H1 (cell line): ENCODE results near the gene SLC34A1. TPM values are rescaled to one million over a fixed set of nuclear protein-coding genes. Genes with fewer than 3 reads are reported as not detected.

Experiments
- CTCF ChIA-PET: fragments of 300-600 bp; sonication (Branson Sonifier 250); formaldehyde crosslinking; loops from one replicate; lab custom pipeline; 2021; ENCODE audit not compliant: partially characterized antibody; lab: Charles Lee
- POLR2A ChIA-PET: fragments of 300-600 bp; sonication (Branson Sonifier 250); formaldehyde crosslinking; loops from one replicate; lab custom pipeline; 2021; ENCODE audit warnings: inconsistent platforms; ENCODE audit not compliant: partially characterized antibody; lab: Charles Lee
- DNase-seq, 2 experiments: peaks; one replicate each; pipeline versions ENCODE4 v3.0.0 to v3.0.0-alpha.2; 2010 to 2022; ENCODE audit warnings: low spot score in 2 of 2, low read depth in 1 of 2, mixed read lengths in 1 of 2
- FAIRE-seq: peaks from 2 replicates; lab custom pipeline; 2011; peaks lifted over from hg19 to GRCh38; lab: Jason Lieb, UNC
- H2AFZ ChIP-seq: 2 replicates; pipeline ENCODE4 v1.8.1; 2012; ENCODE audit warnings: low read length, inconsistent platforms
- H2AK5ac ChIP-seq: 2 replicates; pipeline ENCODE4 v1.6.1; 2013; ENCODE audit warnings: low read depth, low read length
- H2BK120ac ChIP-seq: replicated peaks from 2 replicates; pipeline ENCODE3; 2013; ENCODE audit warnings: low read depth, low read length, inconsistent platforms
- H2BK12ac ChIP-seq: 2 replicates; pipeline ENCODE4 v1.6.1; 2013; ENCODE audit warnings: low read depth, low read length
- H2BK15ac ChIP-seq: 2 replicates; pipeline ENCODE4 v1.6.1; 2013; ENCODE audit warnings: low read length
- H2BK20ac ChIP-seq: 2 replicates; pipeline ENCODE4 v1.6.1; 2013; ENCODE audit warnings: low read length
- H2BK5ac ChIP-seq: 2 replicates; pipeline ENCODE4 v1.6.1; 2013; ENCODE audit warnings: low read depth, low read length
- H3K14ac ChIP-seq: 2 replicates; pipeline ENCODE4 v1.6.1; 2013; ENCODE audit warnings: inconsistent platforms; ENCODE audit not compliant: insufficient read length
- H3K18ac ChIP-seq: 2 replicates; pipeline ENCODE4 v1.6.1; 2013; ENCODE audit warnings: low read length; ENCODE audit errors: extremely low read depth
- H3K23ac ChIP-seq: 2 replicates; pipeline ENCODE4 v1.6.1; 2013; ENCODE audit warnings: inconsistent platforms; ENCODE audit not compliant: insufficient read length
- H3K23me2 ChIP-seq: 2 replicates; pipeline ENCODE4 v1.6.1; 2013; ENCODE audit warnings: low read depth, low read length
- H3K27ac ChIP-seq: 2 replicates; pipeline ENCODE4 v1.6.1; 2011; ENCODE audit warnings: low read depth, low read length, inconsistent platforms
- H3K27me3 ChIP-seq, 4 experiments: replicated peaks in 1 of 4; 1 replicate in 1 of 4; 2 replicates in 3 of 4; pipeline versions ENCODE4 v1.6.1 to v1.8.1; 2011 to 2013; ENCODE audit warnings: low read length in 3 of 4, mild to moderate bottlenecking in 3 of 4, inconsistent platforms in 2 of 4, mixed read lengths in 2 of 4, moderate library complexity in 1 of 4; ENCODE audit not compliant: control insufficient read depth in 3 of 4, insufficient read depth in 3 of 4; ENCODE audit errors: extremely low read depth in 1 of 4
- H3K36me3 ChIP-seq, 4 experiments: 2 replicates each; pipeline versions ENCODE4 v1.6.1 to v1.8.1; 2011 to 2013; ENCODE audit warnings: mild to moderate bottlenecking in 4 of 4, low read length in 3 of 4, moderate library complexity in 2 of 4, control low read depth in 1 of 4, inconsistent platforms in 1 of 4; ENCODE audit not compliant: insufficient read depth in 4 of 4, control insufficient read depth in 2 of 4
- H3K4ac ChIP-seq: replicated peaks from 2 replicates; pipeline ENCODE3; 2013; ENCODE audit warnings: low read length, low read depth, mixed read lengths, inconsistent platforms; ENCODE audit not compliant: insufficient read length
- H3K4me1 ChIP-seq, 4 experiments: replicated peaks in 1 of 4; 1 replicate in 1 of 4; 2 replicates in 3 of 4; pipeline versions ENCODE4 v1.6.1 to v1.8.1; 2011 to 2013; ENCODE audit warnings: low read length in 3 of 4, inconsistent platforms in 2 of 4, mixed read lengths in 1 of 4; ENCODE audit not compliant: insufficient read depth in 4 of 4, control insufficient read depth in 3 of 4
- H3K4me2 ChIP-seq, 2 experiments: 2 replicates each; pipeline versions ENCODE4 v1.6.1 to v1.8.1; 2011 to 2013; ENCODE audit warnings: low read depth in 2 of 2, low read length in 2 of 2, control low read depth in 1 of 2, inconsistent platforms in 1 of 2, mild to moderate bottlenecking in 1 of 2; ENCODE audit not compliant: insufficient read depth in 1 of 2
- H3K4me3 ChIP-seq, 4 experiments: fragments of 200-600, 300-600 bp in 1 of 4; sonication (generic), shearing (Covaris generic), sonication (Bioruptor Twin) in 1 of 4; 2 replicates each; pipeline versions ENCODE4 v1.5.1 to v1.8.1; 2011 to 2016; ENCODE audit warnings: low read length in 4 of 4, low read depth in 3 of 4, control low read depth in 2 of 4, inconsistent platforms in 2 of 4, mild to moderate bottlenecking in 2 of 4, mixed read lengths in 1 of 4, moderate library complexity in 1 of 4; ENCODE audit not compliant: insufficient read depth in 2 of 4; ENCODE audit errors: extremely low read depth in 1 of 4
- H3K56ac ChIP-seq: replicated peaks from 2 replicates; pipeline ENCODE3; 2013; ENCODE audit warnings: low read depth, mild to moderate bottlenecking, mixed read lengths, low read length, inconsistent platforms; ENCODE audit not compliant: insufficient read length
- H3K79me1 ChIP-seq: 2 replicates; pipeline ENCODE4 v1.6.1; 2013; ENCODE audit warnings: low read depth, low read length, control low read depth
- H3K79me2 ChIP-seq, 2 experiments: 2 replicates each; pipeline versions ENCODE4 v1.6.1 to v1.8.1; 2012 to 2013; ENCODE audit warnings: low read length in 2 of 2, mild to moderate bottlenecking in 2 of 2, inconsistent platforms in 1 of 2; ENCODE audit not compliant: insufficient read depth in 2 of 2, control insufficient read depth in 1 of 2
- H3K9ac ChIP-seq, 4 experiments: replicated peaks in 1 of 4; 1 replicate in 1 of 4; 2 replicates in 3 of 4; pipeline versions ENCODE4 v1.6.1 to v1.8.1; 2011 to 2013; ENCODE audit warnings: low read depth in 3 of 4, low read length in 3 of 4, control low read depth in 2 of 4, mild to moderate bottlenecking in 2 of 4, moderate library complexity in 2 of 4, inconsistent platforms in 1 of 4; ENCODE audit errors: extremely low read depth in 1 of 4
- H3K9me3 ChIP-seq, 2 experiments: 2 replicates each; pipeline versions ENCODE4 v1.6.1 to v1.8.1; 2012 to 2013; ENCODE audit warnings: mild to moderate bottlenecking in 2 of 2, moderate library complexity in 2 of 2, control low read depth in 1 of 2, inconsistent platforms in 1 of 2, low read depth in 1 of 2, low read length in 1 of 2, mixed read lengths in 1 of 2; ENCODE audit not compliant: insufficient read depth in 2 of 2
- H4K20me1 ChIP-seq, 2 experiments: replicated peaks in 1 of 2; 2 replicates each; pipeline versions ENCODE3 to v1.8.1; 2011 to 2013; ENCODE audit warnings: inconsistent platforms in 2 of 2, low read length in 2 of 2, mild to moderate bottlenecking in 1 of 2; ENCODE audit not compliant: insufficient read depth in 2 of 2, control insufficient read depth in 1 of 2
- H4K5ac ChIP-seq: 2 replicates; pipeline ENCODE4 v1.6.1; 2013; ENCODE audit warnings: low read length, low read depth, mixed read lengths, inconsistent platforms; ENCODE audit not compliant: insufficient read length
- H4K8ac ChIP-seq: 2 replicates; pipeline ENCODE4 v1.8.0; 2013; ENCODE audit warnings: mild to moderate bottlenecking, moderate library complexity, low read length, inconsistent platforms; ENCODE audit not compliant: insufficient read depth; ENCODE audit errors: extremely low read depth
- H4K91ac ChIP-seq: replicated peaks from 2 replicates; pipeline ENCODE3; 2013; ENCODE audit warnings: low read length, mixed read lengths, inconsistent platforms; ENCODE audit not compliant: insufficient read length
- ATF3 ChIP-seq: IDR thresholded peaks from 2 replicates; pipeline ENCODE4 v1.6.1; 2011; ENCODE audit warnings: low read depth, mild to moderate bottlenecking, low read length; ENCODE audit not compliant: insufficient read depth
- BCL11A ChIP-seq, 2 experiments: IDR thresholded peaks; one replicate each; pipeline ENCODE4 v1.6.1; 2011; ENCODE audit warnings: low read depth in 2 of 2, low read length in 2 of 2, mild to moderate bottlenecking in 2 of 2
- CBX5 ChIP-seq: fragments of 300-800, 300-1000 bp; sonication (generic); IDR thresholded peaks from 2 replicates; pipeline ENCODE4 v1.7.1; 2016; ENCODE audit warnings: antibody characterized with exemption, low read length, low read depth
- CTBP2 ChIP-seq: IDR thresholded peaks from 2 replicates; pipeline ENCODE4 v1.7.0; 2011; ENCODE audit warnings: borderline replicate concordance, mild to moderate bottlenecking, moderate library complexity, mixed read lengths, low read length; ENCODE audit not compliant: insufficient read depth, insufficient read length
- HDAC2 ChIP-seq, 2 experiments: fragments of 300-600 bp in 1 of 2; sonication (generic) in 1 of 2; IDR thresholded peaks; 2 replicates each; pipeline ENCODE4 v1.6.1; 2011 to 2012; ENCODE audit warnings: low read depth in 2 of 2, low read length in 2 of 2, mild to moderate bottlenecking in 2 of 2, moderate library complexity in 2 of 2, borderline replicate concordance in 1 of 2, inconsistent platforms in 1 of 2
- MAFK ChIP-seq: IDR thresholded peaks from 2 replicates; pipeline ENCODE4 v1.6.1; 2012; ENCODE audit warnings: low read depth, mild to moderate bottlenecking, improper control_type of control experiment, low read length
- NRF1 ChIP-seq: IDR thresholded peaks from 2 replicates; pipeline ENCODE4 v1.6.1; 2011; ENCODE audit warnings: mild to moderate bottlenecking, low read depth, low read length, improper control_type of control experiment
- POLR2AphosphoS5 ChIP-seq: IDR thresholded peaks from 2 replicates; pipeline ENCODE4 v1.6.1; 2011; ENCODE audit warnings: low read depth, low read length
- RFX5 ChIP-seq: IDR thresholded peaks from 2 replicates; pipeline ENCODE4 v1.6.1; 2011; ENCODE audit warnings: low read depth, low read length, improper control_type of control experiment, borderline replicate concordance
- SUZ12 ChIP-seq: fragments of 200-600 bp; sonication (generic); IDR thresholded peaks from 2 replicates; pipeline ENCODE4 v1.6.1; 2012; ENCODE audit warnings: mild to moderate bottlenecking, inconsistent platforms, low read length, moderate library complexity, mixed read lengths
- WGBS, 2 experiments: shearing (Covaris generic) in 1 of 2; methylation state at CpG; one replicate each; pipeline versions ENCODE4 v1.1.6 to v1.1.7; 2013 to 2015; ENCODE audit warnings: low lambda C conversion rate in 2 of 2, mixed read lengths in 2 of 2, inconsistent platforms in 1 of 2, low coverage in 1 of 2, missing lambda C conversion rate in 1 of 2; ENCODE audit not compliant: insufficient replicate concordance in 2 of 2, insufficient coverage in 1 of 2, insufficient read length in 1 of 2; ENCODE audit errors: extremely low coverage in 1 of 2, missing lambda C conversion rate in 1 of 2; 5-methylcytosine and 5-hydroxymethylcytosine counted together
- polyA plus RNA-seq, 7 experiments: library from polyadenylated mRNA; depleted of rRNA in 3 of 7; stranded (reverse) in 5 of 7; unstranded in 2 of 7; fragments of >200 nt in 5 of 7; fragments of 200-250 nt in 2 of 7; gene quantifications; 1 replicate in 5 of 7; 2 replicates in 1 of 7; 4 replicates in 1 of 7; pipeline versions ENCODE4 v1.2.1 to v1.2.3, GENCODE V29; 2011 to 2013; ENCODE audit warnings: missing spikeins in 2 of 7, mixed read lengths in 2 of 7
- total RNA-seq: library from RNA; stranded (reverse); fragmentation: NEBNext Ultra II Directional; extraction: Animal tissue kit (Norgen Biotek cat#: 25700); gene quantifications from 2 replicates; pipeline ENCODE4 v1.2.1, GENCODE V29; 2021
- TF ChIP-seq, protein P1 (sequence below): IDR thresholded peaks from 2 replicates; pipeline ENCODE4 v1.6.1; 2012; ENCODE audit warnings: inconsistent platforms

Gene SLC34A1
- total and polyA plus RNA-seq, 2 of the 8 experiments (the other 6 are each of a cell fraction or from before 2014, with no cell fraction given), result not detected

DNA sequence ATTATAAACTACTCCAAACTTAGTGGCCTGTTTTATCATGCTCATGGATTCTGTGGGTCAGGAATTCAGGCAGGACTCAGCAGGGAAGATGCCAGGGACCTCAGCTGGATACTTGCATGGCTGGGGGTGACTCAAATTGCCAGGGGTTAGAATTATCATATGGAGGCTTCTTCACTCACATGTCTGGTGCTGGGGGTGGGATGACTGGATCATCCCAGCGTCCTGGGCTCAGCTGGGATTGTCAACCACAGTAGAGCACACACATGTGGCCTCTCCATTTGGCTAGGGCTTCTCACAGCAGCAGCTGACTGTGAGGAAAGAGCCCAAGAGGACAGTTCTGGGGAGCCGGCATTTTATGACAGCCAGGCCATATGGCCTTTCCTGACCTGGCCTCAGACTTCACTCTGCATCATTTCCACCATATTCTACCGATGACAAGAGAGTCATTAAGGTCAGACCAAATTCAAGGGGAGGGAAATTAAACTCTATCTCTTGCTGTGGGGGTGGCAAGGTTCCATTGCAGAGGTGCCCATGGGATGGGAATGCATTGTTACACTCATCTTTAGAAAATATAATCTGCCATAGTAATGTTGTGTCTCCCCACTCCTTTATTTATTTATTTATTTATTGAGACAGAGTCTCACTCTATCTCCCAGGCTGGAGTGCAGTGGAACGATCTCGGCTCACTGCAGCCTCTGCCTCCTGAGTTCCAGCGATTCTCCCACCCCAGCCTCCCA lies 37.0 kb downstream of the SLC34A1 start:
- H3K56ac ChIP-seq, result no peak overlapping the region
- no peak overlapping the region for H2BK20ac ChIP-seq
- no peak overlapping the region for H3K4me2 ChIP-seq
- no peak overlapping the region for H3K27ac ChIP-seq
- H3K36me3 ChIP-seq, result no peaks in the 10 kb centered on the region
- H3K9ac ChIP-seq, result no peak overlapping the region
- no peaks in the 10 kb centered on the region for H3K9me3 ChIP-seq
- H3K23me2 ChIP-seq, result peaks cover 5% of the 10 kb centered on the region
- H2AFZ ChIP-seq, result no peak overlapping the region
- H3K79me2 ChIP-seq, result no peaks in the 10 kb centered on the region
- 93% methylated on average over 6 of the region's 6 CpGs; no CpG with 5 or more reads in 1 of the 2 experiments for WGBS, 2 experiments
- H3K27me3 ChIP-seq, result no peaks in the 10 kb centered on the region
- no peak overlapping the region for H3K14ac ChIP-seq
- FAIRE-seq (no peak), DNase-seq (no peak)
- H3K18ac ChIP-seq, result no peak overlapping the region
- no peak overlapping the region for H4K8ac ChIP-seq
- H3K23ac ChIP-seq, result no peak overlapping the region
- no peak overlapping the region for H3K4me3 ChIP-seq
- no peak overlapping the region for H2BK15ac ChIP-seq
- H2AK5ac ChIP-seq, result no peak overlapping the region
- no peak overlapping the region for H3K4ac ChIP-seq
- ChIA-PET POLR2A (interaction anchor here (1.0 to 24.2 kb wide), 4 partner anchors 8 to 56 kb away, joined by 3 to 460 read pairs (median 3); partner anchors contain the start of gene PRR7), CTCF (interaction anchor here (0.6 to 7.1 kb wide), 8 partner anchors 12 to 43 kb away, joined by 3 to 57 read pairs (median 6); partner anchors contain the start of genes F12 and PFN3)
- no peak overlapping the region for H2BK5ac ChIP-seq
- no peak overlapping the region for H4K5ac ChIP-seq
- no peaks in the 10 kb centered on the region for H3K79me1 ChIP-seq
- H4K20me1 ChIP-seq, result no peaks in the 10 kb centered on the region
- H3K4me1 ChIP-seq, result peaks cover 0 to 4% (median 0%) of the 10 kb centered on the region in 4 experiments; a peak in 2 of 7 replicates
- no peak overlapping the region for H2BK12ac ChIP-seq
- H2BK120ac ChIP-seq, result no peak overlapping the region
- no peak overlapping the region for H4K91ac ChIP-seq
- TF ChIP-seq NRF1 (no peak), CTBP2 (no peak), SUZ12 (no peak), CBX5 (no peak), POLR2AphosphoS5 (no peak), HDAC2 (IDR thresholded peaks at IDR 0.05; ENCODE audit: borderline replicate concordance in 1 of 2, low read depth in 2 of 2, low read length in 2 of 2) (no peak), MAFK (no peak), BCL11A (IDR thresholded peaks at IDR 0.05; ENCODE audit: low read depth in 2 of 2, low read length in 2 of 2) (no peak), ATF3 (no peak), RFX5 (no peak)
- TF ChIP-seq, protein P1, sequence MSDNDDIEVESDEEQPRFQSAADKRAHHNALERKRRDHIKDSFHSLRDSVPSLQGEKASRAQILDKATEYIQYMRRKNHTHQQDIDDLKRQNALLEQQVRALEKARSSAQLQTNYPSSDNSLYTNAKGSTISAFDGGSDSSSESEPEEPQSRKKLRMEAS, result no peak
